Activated B cell treated with CpG ODN at 0.5 μM for 24 hours (primary cell): ENCODE measurements around the gene ANKS1B. TPM values are rescaled to one million over a fixed set of nuclear protein-coding genes. Genes with fewer than 3 reads are reported as not detected.
A peak's percentile ranks its signal among the peaks of the same experiment; 100 is the strongest.
"Not testable (repeated sequence)": the region's sequence is repeated elsewhere in the genome, so short reads cannot be mapped to it uniquely, and the experiment has no call there.

ENCODE experiments used
- ATAC-seq: fragments of 200-7000 bp; cut with Tn5 transposase; one replicate; pipeline ENCODE4 v1.10.0; 2021; ENCODE audit warnings: low read depth, mild to moderate bottlenecking, moderate library complexity
- CTCF ChIA-PET: fragments of 350-600 bp; sonication (Branson Sonifier 250); formaldehyde crosslinking; loops from one replicate; lab custom pipeline; 2021; ENCODE audit warnings: antibody characterized with exemption; lab: Charles Lee
- POLR2A ChIA-PET: fragments of 350-600 bp; sonication (Branson Sonifier 250); formaldehyde crosslinking; loops from one replicate; lab custom pipeline; 2021; ENCODE audit warnings: antibody characterized with exemption; lab: Charles Lee
- DNase-seq: peaks from one replicate; pipeline ENCODE4 v3.0.0; 2022
- H3K27ac Mint-ChIP-seq: one replicate; pipeline ENCODE4 v1.8.0; 2020; ENCODE audit warnings: mixed read lengths
- H3K27me3 Mint-ChIP-seq: one replicate; pipeline ENCODE4 v1.8.0; 2021; ENCODE audit warnings: mixed read lengths
- H3K36me3 Mint-ChIP-seq: one replicate; pipeline ENCODE4 v1.8.0; 2021; ENCODE audit warnings: low read depth, mixed read lengths
- H3K4me1 Mint-ChIP-seq: one replicate; pipeline ENCODE4 v1.8.0; 2021; ENCODE audit warnings: mixed read lengths
- H3K4me3 Mint-ChIP-seq: one replicate; pipeline ENCODE4 v1.8.0; 2020; ENCODE audit warnings: mild to moderate bottlenecking, mixed read lengths
- H3K9me3 Mint-ChIP-seq: one replicate; pipeline ENCODE4 v1.8.0; 2020; ENCODE audit warnings: mixed read lengths
- CTCF ChIP-seq: fragments of 200-600 bp; IDR thresholded peaks from one replicate; pipeline ENCODE4 v1.8.0; 2022; ENCODE audit warnings: antibody characterized with exemption, mild to moderate bottlenecking
- intact Hi-C: fragments of 100-400 bp; cut with micrococcal nuclease; formaldehyde crosslinking; loops from one replicate; pipeline ENCODE4 v1.15.1; 2024
- total RNA-seq: library from RNA; stranded (reverse); gene quantifications from 2 replicates; pipeline ENCODE4 v1.2.3, GENCODE V29; 2022

ANKS1B gene
- total RNA-seq, 1 donor from 2014 or later: not detected

GRCh38 chr12:98758331-98758730, 1226.4 kb downstream of the ANKS1B start:
- CTCF ChIA-PET: no interaction called here
- Mint-ChIP-seq H3K27ac (no peak overlapping the region), H3K4me1 (no peaks in the 10 kb centered on the region), H3K4me3 (no peak overlapping the region), H3K36me3 (no peaks in the 10 kb centered on the region), H3K27me3 (no peaks in the 10 kb centered on the region), H3K9me3 (no peaks in the 10 kb centered on the region)
- POLR2A ChIA-PET: no interaction called here
- no peak for TF ChIP-seq CTCF
- DNase-seq (no peak), ATAC-seq (no peak)
- intact Hi-C loops: no loop called here

DNA sequence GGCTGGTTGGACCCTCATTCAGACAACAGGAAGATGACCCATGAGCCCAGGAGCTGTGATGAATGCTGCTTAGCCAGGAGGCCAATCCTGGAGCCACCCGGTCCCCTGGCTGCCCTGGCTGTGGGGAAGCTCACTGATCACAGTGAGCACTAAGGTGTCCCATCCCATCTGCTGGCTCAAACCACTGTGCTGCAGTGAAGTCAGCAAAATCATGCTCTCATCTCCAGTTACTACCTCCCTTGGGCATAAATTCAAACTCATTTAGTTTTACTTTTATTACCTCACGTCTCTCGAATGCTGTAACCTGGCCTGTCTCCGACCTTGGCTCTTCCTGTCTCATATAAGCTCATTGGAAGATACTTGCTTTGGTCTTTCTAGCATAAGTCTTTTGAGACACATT, 1227.3 kb downstream of the ANKS1B start:
- CTCF ChIA-PET: no interaction called here

DNA sequence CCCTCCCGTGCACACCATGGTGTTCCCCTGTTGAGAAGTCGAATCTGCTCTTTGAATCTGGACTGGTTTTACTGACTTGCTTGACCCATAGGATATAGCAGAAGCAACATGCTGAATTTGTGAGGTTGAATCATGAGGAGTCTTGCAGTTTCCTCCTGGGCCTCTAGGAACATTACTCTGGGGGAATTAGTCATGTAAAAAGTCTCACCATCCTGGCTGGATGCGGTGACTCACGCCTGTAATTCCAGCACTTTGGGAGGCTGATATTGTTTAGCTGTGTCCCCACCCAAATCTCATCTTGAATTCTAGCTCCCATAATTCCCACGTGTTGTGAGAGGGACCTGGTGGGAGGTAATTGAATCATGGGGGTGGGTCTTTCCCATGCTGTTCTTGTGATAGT, 1228.9 kb downstream of the ANKS1B start:
- H3K9me3 Mint-ChIP-seq, H3K27me3 Mint-ChIP-seq, intact Hi-C loops, POLR2A ChIA-PET, DNase-seq, H3K27ac Mint-ChIP-seq, CTCF ChIA-PET, ATAC-seq, H3K36me3 Mint-ChIP-seq, H3K4me1 Mint-ChIP-seq, H3K4me3 Mint-ChIP-seq: not testable (repeated sequence)

More for the DNA sequence above, 1227.3 kb downstream of the ANKS1B start:
- DNase-seq (no peak), ATAC-seq (no peak)
- H3K9me3 Mint-ChIP-seq: no peaks in the 10 kb centered on the region
- H3K4me1 Mint-ChIP-seq: no peaks in the 10 kb centered on the region
- intact Hi-C loops: no loop called here
- POLR2A ChIA-PET: no interaction called here
- no peaks in the 10 kb centered on the region for H3K36me3 Mint-ChIP-seq
- H3K27ac Mint-ChIP-seq: no peak overlapping the region
- no peak for TF ChIP-seq CTCF
- no peaks in the 10 kb centered on the region for H3K27me3 Mint-ChIP-seq
- H3K4me3 Mint-ChIP-seq: no peak overlapping the region

- H3K4me1 Mint-ChIP-seq: no peaks in the 10 kb centered on the region
- peaks cover 11% of the 10 kb centered on the region for H3K27me3 Mint-ChIP-seq
- intact Hi-C loops: no loop called here
- ChIA-PET POLR2A (no interaction called here), CTCF (no interaction called here)
- no peaks in the 10 kb centered on the region for H3K9me3 Mint-ChIP-seq
- ATAC-seq (peak; percentile 61), DNase-seq (no peak)
- H3K36me3 Mint-ChIP-seq: no peaks in the 10 kb centered on the region
- TF ChIP-seq CTCF: no peak
- no peak overlapping the region for H3K4me3 Mint-ChIP-seq
- no peak overlapping the region for H3K27ac Mint-ChIP-seq
Measured at GRCh38 chr12:98754095-98754494, 1230.6 kb downstream of the ANKS1B start.

DNA sequence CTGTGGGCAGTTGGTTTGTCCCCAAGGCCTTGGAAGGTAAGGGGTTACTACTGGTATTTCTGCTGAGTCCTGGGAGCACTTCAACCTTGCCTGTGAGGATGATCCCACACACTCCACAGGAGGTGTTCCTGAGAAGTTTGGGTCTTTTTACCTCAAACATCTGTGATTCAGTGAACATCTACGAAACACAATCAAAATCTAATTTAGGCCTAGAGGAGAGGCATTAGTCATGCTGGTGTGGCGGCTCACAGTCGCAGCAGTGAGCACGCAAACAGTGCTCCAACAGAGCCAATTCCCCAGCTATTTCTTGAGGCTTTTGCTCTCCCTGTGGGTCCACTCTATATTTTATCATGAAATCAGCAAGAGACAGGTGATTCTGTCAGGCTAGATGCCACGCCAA, 1232.0 kb downstream of the ANKS1B start:
- DNase-seq (no peak), ATAC-seq (no peak)
- H3K27me3 Mint-ChIP-seq: peaks cover 16% of the 10 kb centered on the region
- H3K9me3 Mint-ChIP-seq: no peaks in the 10 kb centered on the region
- no peak overlapping the region for H3K4me3 Mint-ChIP-seq
- ChIA-PET POLR2A (no interaction called here), CTCF (no interaction called here)
- H3K36me3 Mint-ChIP-seq: no peaks in the 10 kb centered on the region
- no peak overlapping the region for H3K27ac Mint-ChIP-seq
- intact Hi-C loops: no loop called here
- no peak for TF ChIP-seq CTCF
- H3K4me1 Mint-ChIP-seq: no peaks in the 10 kb centered on the region

DNA sequence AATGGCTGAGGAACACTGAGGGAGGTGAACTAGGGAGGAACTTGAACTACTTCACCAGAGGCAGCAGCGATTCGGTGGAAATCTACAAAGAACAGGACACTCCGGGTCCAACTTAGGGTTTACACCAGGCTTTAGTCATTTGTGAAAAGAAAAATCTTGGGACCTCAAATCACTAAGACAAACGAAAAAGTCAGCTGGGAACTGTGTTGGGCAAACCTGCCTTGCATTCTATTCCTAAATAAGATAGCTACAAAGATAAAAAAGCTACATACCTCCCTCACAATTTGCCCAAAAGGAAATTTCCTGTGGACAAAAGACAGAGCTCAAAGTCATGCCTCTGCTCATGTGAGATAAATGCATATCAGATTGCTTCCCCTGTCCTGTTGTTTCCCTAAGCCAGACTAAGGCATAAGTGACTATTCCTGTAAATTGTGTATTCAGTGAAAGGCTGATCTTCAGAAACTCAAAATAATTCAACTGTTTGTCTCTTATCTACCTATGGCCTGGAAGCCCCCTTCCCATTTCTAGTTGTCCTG, 1233.1 kb downstream of the ANKS1B start:
- ATAC-seq (no peak), DNase-seq (no peak)
- ChIA-PET POLR2A (no interaction called here), CTCF (no interaction called here)
- H3K4me1 Mint-ChIP-seq: no peaks in the 10 kb centered on the region
- no peak overlapping the region for H3K4me3 Mint-ChIP-seq
- intact Hi-C loops: no loop called here
- no peaks in the 10 kb centered on the region for H3K36me3 Mint-ChIP-seq
- H3K9me3 Mint-ChIP-seq: no peaks in the 10 kb centered on the region
- TF ChIP-seq CTCF: no peak
- H3K27me3 Mint-ChIP-seq: peaks cover 26% of the 10 kb centered on the region
- H3K27ac Mint-ChIP-seq: no peak overlapping the region
